Fibroblast of mammary gland (primary cell): Measurements from ENCODE around the gene GET3.

Source experiments
- DNase-seq: peaks from one replicate; pipeline ENCODE4 v3.0.0-alpha.2; 2010; ENCODE audit warnings: low read depth
- H3K4me3 ChIP-seq: 2 replicates; pipeline ENCODE4 v1.5.1; 2011; ENCODE audit warnings: low read depth, mild to moderate bottlenecking, low read length, moderate library complexity; ENCODE audit not compliant: control insufficient read depth
- CTCF ChIP-seq: conservative IDR thresholded peaks from 2 replicates; pipeline ENCODE4 v1.5.1; 2011; ENCODE audit warnings: low read depth, low read length, inconsistent platforms; ENCODE audit not compliant: control insufficient read depth, insufficient read depth

Gene GET3

DNA sequence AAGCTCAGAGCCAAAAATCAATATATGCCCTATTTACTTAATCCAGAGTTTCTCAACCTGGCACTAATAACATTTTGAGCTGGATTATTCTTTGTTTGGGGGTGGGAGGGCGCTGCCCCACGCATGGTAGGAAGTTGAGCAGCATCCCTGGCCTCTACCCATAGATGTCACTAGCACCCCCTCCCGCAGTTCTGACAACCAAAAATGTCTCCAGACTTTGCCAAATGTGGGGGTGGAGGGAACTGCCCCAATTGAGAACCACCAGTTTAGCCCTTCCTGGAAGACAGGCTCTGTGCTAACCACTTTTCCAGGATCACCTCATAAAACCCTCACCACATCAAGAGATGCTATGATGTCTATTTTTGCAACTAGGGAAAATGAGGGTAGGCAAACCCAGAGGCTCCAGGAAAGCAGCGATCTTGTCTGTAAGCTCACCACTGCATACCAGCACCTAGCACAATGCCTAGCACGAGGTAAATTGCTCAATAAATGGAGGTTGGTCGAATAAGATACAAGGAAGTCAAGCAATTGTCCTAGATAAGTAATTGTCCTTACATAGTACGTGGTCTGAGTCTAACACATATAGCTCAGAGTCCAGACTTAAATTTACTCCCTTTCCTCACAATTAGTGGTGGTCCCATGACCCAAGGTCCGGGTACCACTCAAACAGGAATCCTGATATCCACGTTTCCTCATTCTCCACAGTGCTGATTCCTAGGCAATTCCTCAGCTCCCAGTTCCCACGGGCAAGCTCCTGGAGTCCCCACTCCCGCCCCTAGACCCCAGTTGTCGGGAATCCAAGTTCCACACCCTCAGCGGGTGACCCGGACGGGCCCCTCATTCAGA lies 3.7 kb upstream of the GET3 start:
- H3K4me3 ChIP-seq: peak overlapping the region; percentile 99
- DNase-seq: peak; percentile 74

GRCh38 chr19:12737835-12738351 lies 596 bp downstream of the GET3 start:
- no peak for TF ChIP-seq CTCF
- no peak for DNase-seq
- peak overlapping the region; percentile 79 for H3K4me3 ChIP-seq

More for the DNA sequence above, 3.7 kb upstream of the GET3 start:
- peak; percentile 45 for TF ChIP-seq CTCF

DNA sequence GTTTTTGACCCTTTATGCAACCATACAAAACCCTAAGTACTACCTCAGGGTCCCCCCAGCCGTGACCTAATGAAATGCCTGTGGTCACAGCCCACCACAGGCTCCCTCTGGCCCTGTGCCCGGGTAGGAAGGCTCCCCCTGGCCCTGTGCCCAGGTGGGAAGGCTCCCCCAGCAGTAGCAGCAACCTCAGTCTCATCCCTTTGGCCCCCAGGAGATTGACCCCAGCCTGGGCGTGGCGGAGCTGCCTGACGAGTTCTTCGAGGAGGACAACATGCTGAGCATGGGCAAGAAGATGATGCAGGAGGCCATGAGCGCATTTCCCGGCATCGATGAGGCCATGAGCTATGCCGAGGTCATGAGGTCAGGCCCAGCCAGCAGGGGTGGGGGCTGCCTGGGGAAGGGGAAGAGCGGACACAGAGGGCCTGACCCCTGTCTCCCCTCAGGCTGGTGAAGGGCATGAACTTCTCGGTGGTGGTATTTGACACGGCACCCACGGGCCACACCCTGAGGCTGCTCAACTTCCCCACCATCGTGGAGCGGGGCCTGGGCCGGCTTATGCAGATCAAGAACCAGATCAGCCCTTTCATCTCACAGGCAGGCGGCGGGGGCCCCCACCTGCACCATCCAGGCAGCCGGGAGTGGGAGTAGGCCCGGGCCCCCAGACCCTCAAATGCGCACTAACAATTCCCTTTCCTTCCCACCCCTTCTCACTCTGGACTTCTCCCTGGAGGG lies 8.0 kb downstream of the GET3 start:
- no peak for TF ChIP-seq CTCF
- H3K4me3 ChIP-seq: no peak overlapping the region
- DNase-seq: no peak

GRCh38 chr19:12748489-12748888 lies 11.2 kb downstream of the GET3 start:
- TF ChIP-seq CTCF: no peak
- DNase-seq: no peak
- no peak overlapping the region for H3K4me3 ChIP-seq

DNA sequence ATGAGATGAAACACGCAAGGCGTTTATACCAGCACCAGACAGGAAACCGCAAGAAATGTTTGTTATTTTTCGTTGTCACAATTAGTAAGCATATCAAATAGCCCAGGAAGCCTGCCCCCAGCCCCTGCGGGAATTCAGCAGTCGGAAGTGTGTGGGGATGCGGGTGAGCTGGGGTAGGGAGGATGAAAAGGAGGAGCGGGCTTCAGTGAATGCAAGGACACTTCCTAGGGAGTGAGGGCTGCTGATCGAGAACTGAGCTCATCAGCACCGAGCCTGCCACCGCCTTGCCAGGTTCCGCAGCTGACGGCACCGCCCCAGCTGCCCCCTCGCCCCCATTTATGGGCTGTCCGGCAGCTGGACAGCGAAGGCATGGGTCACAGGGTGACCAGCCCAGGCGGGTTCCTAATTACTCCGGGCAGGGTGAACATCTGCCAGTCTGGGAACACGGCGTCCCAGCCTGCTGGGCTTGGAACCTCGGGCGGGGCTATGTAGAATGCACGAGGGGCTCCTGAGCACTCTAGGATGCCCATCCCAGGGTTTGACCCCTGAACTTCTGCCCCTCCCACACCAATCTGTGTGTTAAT lies 12.7 kb downstream of the GET3 start:
- no peak for TF ChIP-seq CTCF
- DNase-seq: peak; percentile 30
- H3K4me3 ChIP-seq: no peak overlapping the region

DNA sequence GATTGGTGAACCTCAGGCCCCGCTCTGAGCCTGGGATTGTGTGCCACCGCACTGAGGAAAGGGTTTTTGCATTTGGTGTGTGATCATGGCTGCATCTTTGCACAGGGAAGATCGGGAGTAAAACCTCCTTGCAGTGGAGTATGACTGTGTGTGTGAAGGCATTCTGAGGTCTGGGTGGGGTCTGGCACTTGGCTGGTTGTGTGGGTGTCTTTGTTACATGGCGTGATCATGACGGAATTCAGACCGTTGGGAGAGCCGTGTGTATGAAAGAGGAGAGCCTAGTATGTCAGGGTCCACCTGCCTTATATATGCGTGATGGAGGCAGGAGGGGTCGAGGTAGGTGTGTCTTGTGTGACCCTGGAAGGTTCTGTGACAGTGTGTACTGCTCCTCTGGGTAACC lies 13.6 kb downstream of the GET3 start:
- H3K4me3 ChIP-seq: no peak overlapping the region
- no peak for TF ChIP-seq CTCF
- DNase-seq: peak; percentile 64
